Fibroblast of lung (primary cell): ENCODE results near the gene GLDN. TPM values are rescaled to one million over a fixed set of nuclear protein-coding genes. Genes with fewer than 3 reads are reported as not detected.

Source experiments
- DNase-seq, 2 donors: peaks; one replicate each; pipeline versions ENCODE4 v3.0.0 to v3.0.0-alpha.2; 2010; ENCODE audit warnings: low read depth in 2 of 2
- H2AFZ ChIP-seq: 2 replicates; pipeline ENCODE4 v1.5.1; 2012; ENCODE audit warnings: low read length, control low read depth, inconsistent platforms
- H3K27ac ChIP-seq: 2 replicates; pipeline ENCODE4 v1.5.1; 2011; ENCODE audit warnings: low read length, control low read depth; ENCODE audit not compliant: insufficient read depth
- H3K27me3 ChIP-seq: 2 replicates; pipeline ENCODE4 v1.5.1; 2011; ENCODE audit warnings: mild to moderate bottlenecking, low read length; ENCODE audit not compliant: control insufficient read depth, insufficient read depth
- H3K36me3 ChIP-seq: 2 replicates; pipeline ENCODE4 v1.5.1; 2011; ENCODE audit warnings: low read length; ENCODE audit not compliant: control insufficient read depth, insufficient read depth
- H3K4me1 ChIP-seq: 2 replicates; pipeline ENCODE4 v1.5.1; 2011; ENCODE audit warnings: low read length; ENCODE audit not compliant: control insufficient read depth, insufficient read depth; ENCODE audit errors: extremely low read depth
- H3K4me2 ChIP-seq: 2 replicates; pipeline ENCODE4 v1.5.1; 2011; ENCODE audit warnings: low read length, control low read depth; ENCODE audit not compliant: insufficient read depth; ENCODE audit errors: extremely low read depth
- H3K4me3 ChIP-seq, 4 experiments: fragments of 200-600 bp in 1 of 4; sonication (generic) in 1 of 4; replicated peaks in 1 of 4; 2 replicates each; pipeline ENCODE4 v1.5.1; 2011 to 2016; ENCODE audit warnings: low read length in 4 of 4, low read depth in 3 of 4, mild to moderate bottlenecking in 3 of 4, control low read depth in 2 of 4, inconsistent platforms in 1 of 4, mixed read lengths in 1 of 4; ENCODE audit not compliant: insufficient read depth in 1 of 4; ENCODE audit errors: control extremely low read depth in 1 of 4
- H3K79me2 ChIP-seq: 2 replicates; pipeline ENCODE4 v1.5.1; 2012; ENCODE audit warnings: mild to moderate bottlenecking, low read length, inconsistent platforms; ENCODE audit not compliant: control insufficient read depth, insufficient read depth
- H3K9ac ChIP-seq: 2 replicates; pipeline ENCODE4 v1.5.1; 2011; ENCODE audit warnings: mild to moderate bottlenecking, low read length, control low read depth; ENCODE audit not compliant: insufficient read depth
- H3K9me3 ChIP-seq: 2 replicates; pipeline ENCODE4 v1.5.1; 2012; ENCODE audit warnings: low read depth, low read length; ENCODE audit not compliant: control insufficient read depth, insufficient read depth
- H4K20me1 ChIP-seq: 2 replicates; pipeline ENCODE4 v1.5.1; 2011; ENCODE audit warnings: low read length; ENCODE audit not compliant: control insufficient read depth, insufficient read depth; ENCODE audit errors: extremely low read depth
- EZH2 ChIP-seq: IDR thresholded peaks from 2 replicates; pipeline ENCODE4 v1.5.1; 2012; ENCODE audit warnings: low read length, control low read depth, mild to moderate bottlenecking; ENCODE audit errors: missing control alignments
- polyA plus RNA-seq, 2 donors: library from polyadenylated mRNA; depleted of rRNA in 1 of 2; stranded (reverse) in 1 of 2; unstranded in 1 of 2; fragments of >200 nt; gene quantifications; 2 replicates each; pipeline ENCODE4 v1.2.1, GENCODE V29; 2011 to 2012; ENCODE audit warnings: missing spikeins in 1 of 2
- total RNA-seq: library from RNA; depleted of rRNA; stranded (reverse); fragments of >200 nt; gene quantifications from 2 replicates; pipeline ENCODE4 v1.2.1, GENCODE V29; 2014
- TF ChIP-seq, protein P1 (sequence below), 2 donors: IDR thresholded peaks in 1 of 2; conservative IDR thresholded peaks in 1 of 2; 1 replicate in 1 of 2; 2 replicates in 1 of 2; pipeline ENCODE4 v1.5.1; 2011 to 2012; ENCODE audit warnings: low read length in 2 of 2, control low read depth in 1 of 2, inconsistent platforms in 1 of 2, low read depth in 1 of 2, mild to moderate bottlenecking in 1 of 2

Gene GLDN
- total and polyA plus RNA-seq, 2 donors (not counting 1 experiment from before 2014, with no cell fraction given) = 1.8 to 50.7 TPM

DNA sequence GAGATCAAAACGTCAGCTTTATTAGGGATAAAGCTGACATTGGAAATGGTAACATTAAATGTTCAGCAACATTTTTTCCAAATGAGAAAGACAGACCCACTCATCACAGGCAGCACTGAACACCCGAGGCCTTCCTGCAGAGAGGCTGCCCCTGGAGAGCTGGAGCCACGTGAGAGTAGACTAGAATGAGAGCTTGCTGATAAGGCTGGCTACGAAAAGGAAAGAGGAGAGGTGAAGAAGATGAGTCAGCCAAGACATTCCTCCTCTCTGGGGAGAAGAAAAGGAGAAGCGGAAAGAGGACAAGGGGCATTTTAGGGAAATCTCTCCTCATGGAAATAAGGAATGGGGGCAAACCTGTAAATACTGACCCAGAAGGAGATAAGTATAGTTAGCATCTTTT is 10.3 kb upstream of the GLDN start:
- Histone ChIP-seq H3K4me1 (no peaks in the 10 kb centered on the region), H3K79me2 (no peaks in the 10 kb centered on the region), H3K27me3 (peaks cover 3% of the 10 kb centered on the region), H3K9me3 (no peaks in the 10 kb centered on the region), H3K9ac (no peak overlapping the region), H4K20me1 (no peaks in the 10 kb centered on the region), H3K27ac (no peak overlapping the region), H2AFZ (no peak overlapping the region), H3K36me3 (no peaks in the 10 kb centered on the region), H3K4me2 (no peak overlapping the region), H3K4me3 (no peak overlapping the region)
- DNase-seq = peak in 1 of 2 donors; percentile 73
- no peak for TF ChIP-seq EZH2
- TF ChIP-seq, protein P1, sequence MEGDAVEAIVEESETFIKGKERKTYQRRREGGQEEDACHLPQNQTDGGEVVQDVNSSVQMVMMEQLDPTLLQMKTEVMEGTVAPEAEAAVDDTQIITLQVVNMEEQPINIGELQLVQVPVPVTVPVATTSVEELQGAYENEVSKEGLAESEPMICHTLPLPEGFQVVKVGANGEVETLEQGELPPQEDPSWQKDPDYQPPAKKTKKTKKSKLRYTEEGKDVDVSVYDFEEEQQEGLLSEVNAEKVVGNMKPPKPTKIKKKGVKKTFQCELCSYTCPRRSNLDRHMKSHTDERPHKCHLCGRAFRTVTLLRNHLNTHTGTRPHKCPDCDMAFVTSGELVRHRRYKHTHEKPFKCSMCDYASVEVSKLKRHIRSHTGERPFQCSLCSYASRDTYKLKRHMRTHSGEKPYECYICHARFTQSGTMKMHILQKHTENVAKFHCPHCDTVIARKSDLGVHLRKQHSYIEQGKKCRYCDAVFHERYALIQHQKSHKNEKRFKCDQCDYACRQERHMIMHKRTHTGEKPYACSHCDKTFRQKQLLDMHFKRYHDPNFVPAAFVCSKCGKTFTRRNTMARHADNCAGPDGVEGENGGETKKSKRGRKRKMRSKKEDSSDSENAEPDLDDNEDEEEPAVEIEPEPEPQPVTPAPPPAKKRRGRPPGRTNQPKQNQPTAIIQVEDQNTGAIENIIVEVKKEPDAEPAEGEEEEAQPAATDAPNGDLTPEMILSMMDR (conservative IDR thresholded peaks at IDR 0.05 in 1 of 2, IDR thresholded peaks at IDR 0.05 in 1 of 2; ENCODE audit: low read depth in 1 of 2, low read length in 2 of 2) = no peak

DNA sequence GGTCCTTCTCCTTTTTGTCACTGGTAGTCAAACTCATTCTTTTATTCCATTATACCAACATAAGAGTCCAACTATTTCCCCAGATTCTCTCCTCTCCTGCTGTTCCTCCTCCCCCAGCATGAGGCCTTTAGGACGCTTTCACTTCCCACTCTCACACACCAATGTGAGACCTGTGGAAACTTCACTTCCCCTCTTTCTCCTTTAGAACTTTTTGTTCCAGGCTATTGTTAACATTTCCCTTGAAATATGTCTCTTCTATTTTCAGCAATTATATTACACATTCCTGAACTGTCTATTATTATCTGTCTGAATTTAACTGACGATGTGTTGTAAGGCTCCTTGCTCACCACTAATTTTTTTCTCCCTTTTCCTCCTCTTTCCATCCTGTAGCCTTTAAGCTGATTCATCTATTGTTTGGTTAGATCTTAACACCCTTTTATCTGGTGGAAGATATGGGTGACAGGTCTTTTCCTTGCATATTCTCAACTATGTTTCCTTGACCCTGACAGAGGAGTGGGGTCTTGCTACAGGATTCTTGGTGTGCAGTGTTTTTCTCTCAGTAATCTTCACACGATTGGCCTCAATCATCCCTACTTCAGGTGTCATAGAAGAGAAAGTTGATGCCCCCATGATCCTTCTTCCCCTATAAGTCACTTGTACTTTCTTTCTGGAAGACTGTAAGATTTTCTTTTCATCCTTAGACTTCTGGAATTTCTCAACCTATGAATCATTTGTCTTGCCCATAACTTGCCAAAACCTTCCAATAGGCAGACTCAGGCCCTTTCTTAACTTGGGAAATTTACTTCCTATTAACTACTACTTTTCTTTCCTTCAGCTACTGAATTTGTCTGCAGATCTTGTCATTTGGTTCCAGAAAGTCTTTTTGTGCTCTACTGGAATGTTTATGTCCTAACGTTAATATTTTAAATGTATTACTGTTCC is 9.0 kb upstream of the GLDN start:
- H4K20me1 ChIP-seq = no peaks in the 10 kb centered on the region
- H3K4me3 ChIP-seq = no peak overlapping the region
- no peaks in the 10 kb centered on the region for H3K4me1 ChIP-seq
- H2AFZ ChIP-seq = no peak overlapping the region
- H3K9ac ChIP-seq = no peak overlapping the region
- H3K9me3 ChIP-seq = no peaks in the 10 kb centered on the region
- DNase-seq = peak; percentile 21 to 50
- peaks cover 3% of the 10 kb centered on the region for H3K27me3 ChIP-seq
- H3K4me2 ChIP-seq = no peak overlapping the region
- TF ChIP-seq, protein P1 (conservative IDR thresholded peaks at IDR 0.05 in 1 of 2, IDR thresholded peaks at IDR 0.05 in 1 of 2; ENCODE audit: low read depth in 1 of 2, low read length in 2 of 2) = no peak
- no peak for TF ChIP-seq EZH2
- H3K36me3 ChIP-seq = no peaks in the 10 kb centered on the region
- H3K27ac ChIP-seq = no peak overlapping the region
- H3K79me2 ChIP-seq = no peaks in the 10 kb centered on the region

DNA sequence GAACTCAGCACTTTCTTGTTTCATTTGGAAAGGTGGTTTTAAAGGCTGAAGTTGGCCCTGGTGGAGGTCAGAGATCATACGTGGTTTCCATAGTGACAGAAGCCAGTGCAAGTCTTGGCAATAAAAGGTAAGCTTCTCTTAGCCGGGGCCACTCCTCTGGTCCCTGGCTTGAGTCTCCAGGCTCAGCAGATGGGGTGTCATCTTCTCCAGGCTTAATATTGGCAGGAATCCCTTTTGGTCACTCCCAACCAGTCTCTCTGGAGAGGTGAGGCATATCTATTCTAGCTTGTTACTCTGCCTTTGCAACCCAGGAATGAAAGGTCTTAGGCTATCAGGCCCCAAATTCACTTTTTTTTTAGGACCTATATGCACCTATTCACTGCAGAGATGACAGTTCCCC is 7.9 kb upstream of the GLDN start:
- Histone ChIP-seq H3K79me2 (no peaks in the 10 kb centered on the region), H2AFZ (no peak overlapping the region), H3K9me3 (no peaks in the 10 kb centered on the region), H3K4me3 (no peak overlapping the region), H4K20me1 (no peaks in the 10 kb centered on the region), H3K27me3 (peaks cover 3% of the 10 kb centered on the region), H3K9ac (no peak overlapping the region), H3K4me1 (no peaks in the 10 kb centered on the region), H3K36me3 (no peaks in the 10 kb centered on the region), H3K27ac (no peak overlapping the region), H3K4me2 (no peak overlapping the region)
- DNase-seq = no peak
- TF ChIP-seq EZH2 = no peak
